K562 (cell line): ENCODE data around the gene GHRH. TPM values are rescaled to one million over a fixed set of nuclear protein-coding genes. Genes with fewer than 3 reads are reported as not detected.

Source experiments
- CBX3 ChIP-seq, 2 experiments: IDR thresholded peaks; 1 replicate in 1 of 2; 2 replicates in 1 of 2; pipeline ENCODE4 v1.6.1; 2012; ENCODE audit warnings: inconsistent platforms in 2 of 2, low read length in 2 of 2, borderline replicate concordance in 1 of 2, control low read depth in 1 of 2
- E2F3 ChIP-seq: fragments of 250-450 bp; sonication (Bioruptor Pico); IDR thresholded peaks from 2 replicates; pipeline ENCODE4 v1.4.0; 2020; ENCODE audit warnings: mild to moderate bottlenecking
- EP400 ChIP-seq: fragments of 450-650 bp; IDR thresholded peaks from 2 replicates; pipeline ENCODE4 v1.6.1; 2017; ENCODE audit warnings: antibody characterized with exemption, mild to moderate bottlenecking, moderate library complexity
- KAT7 ChIP-seq: sonication (generic); formaldehyde crosslinking; IDR thresholded peaks from 2 replicates; pipeline ENCODE4 v1.8.0; 2022; ENCODE audit warnings: missing genetic modification reagents, mild to moderate bottlenecking, borderline replicate concordance
- MCM5 ChIP-seq: fragments of 450-650 bp; IDR thresholded peaks from 2 replicates; pipeline ENCODE4 v1.6.1; 2016; ENCODE audit warnings: low read depth
- NFXL1 ChIP-seq: fragments of 450-650 bp; formaldehyde crosslinking; IDR thresholded peaks from 2 replicates; pipeline ENCODE4 v1.4.0; 2021; ENCODE audit warnings: mild to moderate bottlenecking
- SMARCC2 ChIP-seq: fragments of 450-650 bp; IDR thresholded peaks from 2 replicates; pipeline ENCODE4 v1.6.1; 2017; ENCODE audit warnings: antibody characterized with exemption, moderate library complexity, mild to moderate bottlenecking, low read depth
- TAF15 ChIP-seq: fragments of 200-400 bp; formaldehyde crosslinking; IDR thresholded peaks from 2 replicates; pipeline ENCODE4 v1.6.1; 2017; ENCODE audit warnings: mild to moderate bottlenecking, low read depth, low read length, moderate library complexity
- TCF3 ChIP-seq: sonication (generic); formaldehyde crosslinking; IDR thresholded peaks from 2 replicates; pipeline ENCODE4 v1.4.0; 2020; ENCODE audit warnings: mild to moderate bottlenecking, missing genetic modification reagents
- ZFP1 ChIP-seq: fragments of 450-650 bp; formaldehyde crosslinking; IDR thresholded peaks from 2 replicates; pipeline ENCODE4 v1.4.0; 2020; ENCODE audit warnings: mild to moderate bottlenecking, mixed read lengths
- ZNF140 ChIP-seq: fragments of 250-450 bp; sonication (Bioruptor Pico); IDR thresholded peaks from 2 replicates; pipeline ENCODE4 v1.8.0; 2021; ENCODE audit warnings: moderate library complexity, mild to moderate bottlenecking, inconsistent platforms
- polyA plus RNA-seq, 8 experiments: library from polyadenylated mRNA; depleted of rRNA in 4 of 8; stranded (reverse) in 5 of 8; unstranded in 3 of 8; fragments of >200 nt; fragmentation: Nextera tagmentation in 2 of 8; fragmentation: Illumina TruSeq in 1 of 8; extraction: Ambion mirVana in 2 of 8; extraction: Trizol in 1 of 8; gene quantifications; 2 replicates each; pipeline versions ENCODE4 v1.2.1 to v1.2.3, GENCODE V29; 2011 to 2014; ENCODE audit warnings: inconsistent platforms in 1 of 8, missing spikeins in 1 of 8
- total RNA-seq, 7 experiments: library from RNA; depleted of rRNA in 6 of 7; stranded (reverse); fragments of >200 nt in 6 of 7; fragmentation: Illumina TruSeq in 2 of 7; extraction: Trizol in 2 of 7; gene quantifications; 2 replicates each; pipeline versions ENCODE4 v1.2.1 to v1.2.3, GENCODE V29; 2011 to 2021; ENCODE audit warnings: low replicate concordance in 1 of 7
- TF ChIP-seq, protein P1 (sequence below): fragments of 250-450 bp; sonication (Bioruptor Pico); IDR thresholded peaks from 2 replicates; pipeline ENCODE4 v1.4.0; 2020; ENCODE audit warnings: mild to moderate bottlenecking
- TF ChIP-seq, protein P2 (sequence below): fragments of 250-450 bp; sonication (Bioruptor Pico); IDR thresholded peaks from 2 replicates; pipeline ENCODE4 v1.8.0; 2022; ENCODE audit warnings: moderate library complexity, mild to moderate bottlenecking, inconsistent platforms

The GHRH gene
- total and polyA plus RNA-seq, 9 of the 15 experiments (the other 6 are each of a cell fraction or from before 2014, with no cell fraction given), result not detected

DNA sequence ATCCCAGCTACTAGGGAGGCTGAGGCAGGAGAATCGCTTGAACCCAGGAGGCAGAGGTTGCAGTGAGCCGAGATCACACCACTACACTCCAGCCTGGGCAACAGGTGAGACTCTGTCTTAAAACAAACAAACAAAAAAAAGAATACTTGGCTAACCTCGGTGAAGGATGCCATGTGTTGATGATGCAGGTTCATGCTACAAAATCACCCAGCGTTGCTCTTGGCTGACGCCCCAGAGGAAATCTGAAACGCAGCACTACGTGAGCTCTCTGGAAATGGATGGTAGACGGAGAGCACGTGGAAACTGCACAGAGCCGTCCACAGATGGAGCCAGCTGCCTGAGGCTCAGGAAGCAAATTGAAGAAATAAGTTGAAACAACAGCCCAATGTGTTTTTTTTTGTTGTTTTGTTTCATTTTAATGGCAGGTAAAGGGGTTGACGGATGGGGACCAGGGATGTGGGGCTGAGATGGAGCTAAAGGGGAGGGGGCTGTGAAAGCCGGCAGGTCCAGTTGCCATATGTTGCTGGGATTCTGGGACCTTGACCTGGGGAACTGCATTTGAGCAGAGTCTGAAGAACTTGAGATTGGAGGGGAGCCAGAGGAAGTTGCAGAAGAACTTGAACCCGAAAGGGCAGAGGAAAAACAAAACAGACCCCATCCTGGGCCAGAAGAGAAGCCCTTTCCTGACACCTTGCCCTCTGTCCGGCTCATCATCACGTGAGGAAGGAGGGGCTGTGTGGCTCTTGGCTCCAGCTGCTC lies 15.1 kb upstream of the GHRH start (continued):
- no peak for TF ChIP-seq KAT7 (CRISPR knock-in tag)
- TF ChIP-seq MCM5, result no peak
- TF ChIP-seq ZNF140, result no peak
- TF ChIP-seq, protein P1, sequence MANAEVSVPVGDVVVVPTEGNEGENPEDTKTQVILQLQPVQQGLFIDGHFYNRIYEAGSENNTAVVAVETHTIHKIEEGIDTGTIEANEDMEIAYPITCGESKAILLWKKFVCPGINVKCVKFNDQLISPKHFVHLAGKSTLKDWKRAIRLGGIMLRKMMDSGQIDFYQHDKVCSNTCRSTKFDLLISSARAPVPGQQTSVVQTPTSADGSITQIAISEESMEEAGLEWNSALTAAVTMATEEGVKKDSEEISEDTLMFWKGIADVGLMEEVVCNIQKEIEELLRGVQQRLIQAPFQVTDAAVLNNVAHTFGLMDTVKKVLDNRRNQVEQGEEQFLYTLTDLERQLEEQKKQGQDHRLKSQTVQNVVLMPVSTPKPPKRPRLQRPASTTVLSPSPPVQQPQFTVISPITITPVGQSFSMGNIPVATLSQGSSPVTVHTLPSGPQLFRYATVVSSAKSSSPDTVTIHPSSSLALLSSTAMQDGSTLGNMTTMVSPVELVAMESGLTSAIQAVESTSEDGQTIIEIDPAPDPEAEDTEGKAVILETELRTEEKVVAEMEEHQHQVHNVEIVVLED (CRISPR knock-in tag), result no peak
- TF ChIP-seq SMARCC2, result no peak
- TF ChIP-seq NFXL1, result no peak
- TF ChIP-seq ZFP1 (CRISPR knock-in tag), result no peak
- no peak for TF ChIP-seq TAF15
- TF ChIP-seq E2F3 (CRISPR knock-in tag), result no peak
- TF ChIP-seq CBX3 (IDR thresholded peaks at IDR 0.05; ENCODE audit: borderline replicate concordance in 1 of 2, low read length in 2 of 2), result no peak
- TF ChIP-seq, protein P2, sequence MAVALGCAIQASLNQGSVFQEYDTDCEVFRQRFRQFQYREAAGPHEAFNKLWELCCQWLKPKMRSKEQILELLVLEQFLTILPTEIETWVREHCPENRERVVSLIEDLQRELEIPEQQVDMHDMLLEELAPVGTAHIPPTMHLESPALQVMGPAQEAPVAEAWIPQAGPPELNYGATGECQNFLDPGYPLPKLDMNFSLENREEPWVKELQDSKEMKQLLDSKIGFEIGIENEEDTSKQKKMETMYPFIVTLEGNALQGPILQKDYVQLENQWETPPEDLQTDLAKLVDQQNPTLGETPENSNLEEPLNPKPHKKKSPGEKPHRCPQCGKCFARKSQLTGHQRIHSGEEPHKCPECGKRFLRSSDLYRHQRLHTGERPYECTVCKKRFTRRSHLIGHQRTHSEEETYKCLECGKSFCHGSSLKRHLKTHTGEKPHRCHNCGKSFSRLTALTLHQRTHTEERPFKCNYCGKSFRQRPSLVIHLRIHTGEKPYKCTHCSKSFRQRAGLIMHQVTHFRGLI (CRISPR knock-in tag), result no peak
- no peak for TF ChIP-seq EP400
- no peak for TF ChIP-seq TCF3 (CRISPR knock-in tag)
